GM19452 (cell line): ENCODE measurements around the gene UCKL1.
"Not testable (repeated sequence)": the region's sequence is repeated elsewhere in the genome, so short reads cannot be mapped to it uniquely, and the experiment has no call there.

Experiments
- ATAC-seq: cut with Tn5 transposase; IDR thresholded peaks from one replicate; pipeline ENCODE4 v1.9.1; 2021; ENCODE audit not compliant: unreplicated experiment

Gene UCKL1

GRCh38 chr20:63944078-63944941, 11.9 kb downstream of the UCKL1 start:
- ATAC-seq: no peak

DNA sequence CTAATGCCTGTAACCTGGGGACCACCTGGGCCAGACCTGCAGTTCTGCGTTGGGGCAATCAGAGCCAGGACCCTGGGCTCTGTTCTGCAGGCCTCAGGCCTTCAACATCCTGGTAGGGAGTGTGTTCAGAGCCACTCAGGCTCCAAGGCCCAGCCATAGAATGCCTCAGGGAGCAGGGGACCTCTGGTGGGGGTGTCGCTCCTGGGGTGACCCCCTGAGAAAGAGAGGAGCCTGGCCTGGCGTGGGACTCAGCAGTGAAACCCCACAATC, 12.5 kb downstream of the UCKL1 start:
- ATAC-seq: no peak

GRCh38 chr20:63942969-63943807, 13.0 kb downstream of the UCKL1 start:
- ATAC-seq: no peak

GRCh38 chr20:63942250-63942951, 13.8 kb downstream of the UCKL1 start:
- ATAC-seq: no peak

DNA sequence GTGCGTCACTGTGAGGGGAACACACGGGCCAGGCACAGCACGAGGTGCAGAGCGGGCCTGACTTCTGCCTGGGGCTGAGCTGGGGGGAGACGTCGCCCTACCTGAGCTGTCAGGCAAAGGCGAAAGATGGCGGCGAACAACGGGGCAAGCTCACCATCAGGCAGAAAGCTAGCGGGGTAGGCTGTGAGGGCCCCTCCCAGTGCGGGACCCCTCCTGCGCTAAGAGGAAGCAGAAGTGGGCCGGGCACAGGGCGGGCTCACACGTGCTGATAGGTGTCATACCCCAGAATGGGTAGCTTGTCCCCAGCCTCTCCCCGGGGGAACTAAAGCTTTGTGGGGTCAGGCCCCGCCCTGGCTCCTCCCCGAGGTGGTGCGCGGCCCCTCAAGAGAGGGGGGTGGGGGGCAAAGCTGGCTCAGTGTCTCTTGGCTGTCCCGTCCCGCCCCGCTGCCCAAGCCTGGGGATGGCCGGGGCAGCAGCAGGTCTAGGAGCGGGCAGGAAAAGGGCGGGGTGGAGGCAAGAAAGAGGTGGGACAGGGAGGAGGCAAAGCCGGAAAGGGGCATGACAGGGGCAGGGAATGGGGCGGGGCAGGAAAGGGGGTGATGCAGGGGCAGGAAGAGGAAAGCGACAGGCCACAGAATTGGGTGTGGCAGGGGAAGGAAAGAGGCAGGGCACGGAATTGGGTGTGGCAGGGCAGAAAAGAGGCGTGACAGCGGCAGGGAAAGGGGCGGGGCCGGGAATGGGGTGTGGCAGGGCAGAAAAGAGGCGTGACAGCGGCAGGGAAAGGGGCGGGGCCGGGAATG, 14.7 kb downstream of the UCKL1 start:
- no peak for ATAC-seq

DNA sequence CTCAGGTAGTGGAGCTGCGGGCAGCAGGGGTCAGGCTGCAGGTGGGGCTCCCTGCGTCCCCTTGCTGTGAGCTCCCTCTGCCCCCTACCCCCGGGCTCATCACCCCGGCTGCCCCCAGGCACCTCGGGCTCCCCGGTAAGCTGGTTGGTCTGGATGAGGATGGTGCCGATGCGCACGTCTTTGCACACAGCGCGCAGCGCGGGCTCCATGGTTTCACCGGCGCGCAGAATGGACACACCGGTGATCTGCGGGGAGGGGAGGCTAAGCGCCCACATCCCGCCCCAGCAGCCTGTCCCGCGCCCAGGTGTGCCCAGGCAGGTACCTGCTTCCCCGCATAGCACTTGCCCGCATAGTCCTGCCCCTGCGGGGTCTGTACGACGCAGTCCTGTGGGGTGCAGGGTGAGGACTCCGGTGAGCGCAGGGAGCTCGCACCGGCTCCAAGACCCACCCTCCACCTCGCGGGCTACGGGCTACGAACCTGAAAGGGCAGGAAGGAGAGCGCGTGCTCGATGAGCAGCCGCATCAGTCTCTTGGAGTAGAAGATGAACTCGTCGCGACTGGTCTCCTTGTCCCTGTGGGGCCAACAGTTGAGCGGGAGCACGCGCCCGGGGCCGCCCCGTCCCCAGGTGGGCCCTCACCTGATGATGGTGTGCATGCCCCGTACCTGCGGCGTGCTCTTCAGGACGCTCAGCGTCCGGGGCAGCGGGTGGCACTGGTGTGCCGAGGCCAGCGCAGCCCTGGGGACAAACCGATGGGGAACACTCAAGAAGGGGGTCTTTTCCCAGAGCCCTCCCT, 15.5 kb downstream of the UCKL1 start:
- ATAC-seq: no peak

DNA sequence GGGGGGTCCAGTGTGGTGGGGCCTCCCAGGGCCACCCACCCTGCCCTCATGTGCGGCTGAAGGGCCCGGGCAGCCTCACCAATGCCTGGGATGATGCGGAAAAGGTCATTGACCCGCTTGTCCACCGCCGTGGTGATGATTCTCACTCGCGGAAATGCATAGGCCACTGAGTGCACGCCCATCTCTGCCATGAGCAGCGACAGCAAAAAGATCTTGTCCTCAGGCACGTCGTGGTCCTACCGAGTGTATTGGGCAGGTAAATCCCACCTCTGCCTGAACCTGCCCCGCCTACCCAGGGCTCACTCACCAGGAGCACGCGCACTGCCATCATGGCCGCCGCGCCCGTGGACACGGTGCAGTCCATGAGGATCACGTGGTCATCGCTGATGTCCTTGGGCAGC, 16.1 kb downstream of the UCKL1 start:
- ATAC-seq: no peak

GRCh38 chr20:63939061-63939935, 16.9 kb downstream of the UCKL1 start:
- no peak for ATAC-seq

DNA sequence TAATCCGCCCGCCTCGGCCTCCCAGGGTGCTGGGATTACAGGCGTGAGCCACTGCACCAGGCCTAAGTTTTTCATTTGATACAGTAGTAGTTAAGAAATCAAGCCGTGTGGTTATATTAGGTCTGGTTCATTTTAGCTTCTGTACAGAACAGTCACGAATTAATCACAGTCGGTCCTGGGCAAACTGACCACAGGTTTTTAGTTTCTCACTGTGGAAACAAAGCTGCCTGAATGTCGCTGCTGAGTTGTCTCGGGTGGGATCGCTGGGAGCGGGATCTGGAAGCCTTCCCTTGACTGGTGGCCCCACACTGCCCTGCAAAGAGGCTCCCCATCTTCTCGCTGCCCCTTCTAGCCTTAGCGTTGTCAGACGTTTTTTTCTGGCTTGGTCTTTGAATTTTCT, 18.6 kb downstream of the UCKL1 start:
- no peak for ATAC-seq

- no peak for ATAC-seq
Measured at GRCh38 chr20:63935447-63935846, 20.8 kb downstream of the UCKL1 start.

DNA sequence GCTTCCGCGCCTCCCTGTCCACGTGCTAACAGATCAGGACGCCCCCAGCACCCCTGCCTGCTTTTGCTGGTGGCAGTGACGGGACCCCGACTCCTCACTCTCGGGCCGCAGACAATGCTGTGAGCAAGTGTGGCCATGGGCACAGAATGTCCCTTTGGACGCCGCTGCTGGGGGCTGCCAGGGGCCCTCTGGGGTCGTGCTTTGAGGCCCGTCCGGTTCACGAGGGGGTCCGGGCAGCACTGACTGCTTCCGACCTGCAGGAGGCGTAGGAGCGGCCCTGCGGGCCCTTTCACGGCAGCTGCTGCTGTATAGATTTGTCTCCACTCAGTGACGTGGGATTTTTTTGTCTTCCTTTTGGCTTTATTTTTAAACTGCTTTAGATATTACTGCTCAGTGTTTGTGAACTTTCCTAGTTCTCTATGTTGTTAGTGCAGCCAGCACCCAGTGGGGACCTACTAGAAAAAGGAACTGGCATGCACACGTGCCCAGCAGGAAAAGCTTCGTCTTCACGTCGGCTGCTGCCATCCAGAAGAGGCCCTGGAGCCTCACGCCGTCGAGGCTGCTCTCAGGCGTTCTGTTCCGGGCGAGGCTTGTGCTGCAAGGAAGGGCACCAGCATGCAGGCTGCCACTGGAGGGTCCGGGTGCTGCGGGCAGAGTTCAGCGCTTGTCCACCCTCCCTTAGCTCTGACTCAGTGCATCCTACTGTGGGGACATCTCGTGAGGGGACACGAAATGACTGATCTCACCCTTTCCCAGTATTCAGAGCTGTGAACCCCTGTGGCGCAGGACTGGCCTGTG, 21.7 kb downstream of the UCKL1 start:
- ATAC-seq: no peak

DNA sequence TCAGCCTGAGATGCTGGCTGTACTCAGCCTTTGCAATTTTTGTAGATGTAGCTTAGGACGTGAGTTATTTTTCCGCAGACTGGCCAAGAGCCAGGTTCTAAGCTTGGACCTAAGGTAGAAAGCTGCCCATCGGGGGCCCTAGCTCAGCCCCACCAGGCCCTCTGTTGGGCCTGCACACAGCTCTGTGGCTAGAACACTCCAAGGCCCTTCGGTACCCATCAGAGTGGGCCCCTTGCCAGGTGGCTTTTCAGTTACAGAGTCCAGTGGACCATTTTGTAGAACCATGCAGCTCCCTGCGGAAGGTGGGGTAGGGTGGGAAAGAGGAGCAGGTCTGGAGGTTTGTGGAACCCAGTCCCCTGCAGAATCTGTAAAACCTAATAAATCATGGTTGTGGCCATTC, 22.6 kb downstream of the UCKL1 start:
- no peak for ATAC-seq

DNA sequence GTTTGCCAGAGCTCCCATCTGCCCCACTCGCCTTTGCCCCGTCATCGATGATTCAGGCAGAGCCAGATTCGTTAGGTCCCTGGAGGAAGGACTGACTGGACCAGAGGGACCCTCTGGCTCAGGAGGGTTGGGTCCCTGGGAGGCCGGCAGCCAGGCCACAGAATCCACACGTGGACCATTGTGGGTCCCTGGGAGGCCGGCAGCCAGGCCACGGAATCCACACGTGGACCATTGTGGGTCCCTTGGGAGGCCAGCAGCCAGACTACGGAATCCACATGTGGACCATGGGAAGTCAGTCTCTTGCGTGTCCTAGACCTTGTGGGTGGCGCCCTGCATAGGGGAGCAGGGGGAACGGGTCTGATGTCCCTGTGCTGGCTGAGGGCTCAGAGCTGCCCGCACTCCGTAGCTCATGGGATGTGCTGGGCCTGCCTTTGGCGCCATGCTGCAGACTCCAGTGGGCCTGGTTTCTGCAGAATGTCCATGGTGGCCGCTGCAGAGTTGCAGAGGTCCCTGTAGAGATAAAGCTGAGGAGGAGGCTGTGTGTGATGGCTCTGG, 23.5 kb downstream of the UCKL1 start:
- ATAC-seq: no peak

- no peak for ATAC-seq
Measured at GRCh38 chr20:63931735-63932134, 24.5 kb downstream of the UCKL1 start.

DNA sequence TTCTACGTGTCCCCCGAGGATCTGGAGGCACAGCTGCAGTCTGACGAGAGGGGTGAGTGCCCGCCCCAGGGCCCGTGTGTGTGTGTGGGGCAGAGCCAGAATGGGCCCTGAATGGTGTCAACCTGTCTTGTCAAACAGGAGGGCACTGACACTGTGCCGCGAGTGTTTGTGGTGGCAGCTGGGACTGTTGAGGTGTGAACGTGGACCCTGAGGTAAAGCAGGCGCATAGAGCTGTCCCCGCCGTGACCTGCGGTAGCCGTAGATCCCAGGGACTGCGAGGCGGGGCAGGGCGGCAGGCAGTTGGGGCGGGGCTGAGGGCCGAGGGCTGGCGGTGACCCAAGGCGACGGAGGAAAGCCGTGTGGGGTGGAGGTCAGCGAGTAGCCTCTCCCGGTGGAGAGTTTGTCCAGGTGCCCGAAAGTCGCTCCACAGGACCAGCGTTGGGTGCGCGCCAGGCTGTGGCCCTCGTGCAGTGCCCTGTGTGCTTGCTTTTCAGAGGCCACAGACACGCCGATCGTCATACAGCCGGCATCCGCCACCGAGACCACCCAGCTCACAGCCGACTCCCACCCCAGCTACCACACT, 25.2 kb downstream of the UCKL1 start:
- ATAC-seq: no peak

DNA sequence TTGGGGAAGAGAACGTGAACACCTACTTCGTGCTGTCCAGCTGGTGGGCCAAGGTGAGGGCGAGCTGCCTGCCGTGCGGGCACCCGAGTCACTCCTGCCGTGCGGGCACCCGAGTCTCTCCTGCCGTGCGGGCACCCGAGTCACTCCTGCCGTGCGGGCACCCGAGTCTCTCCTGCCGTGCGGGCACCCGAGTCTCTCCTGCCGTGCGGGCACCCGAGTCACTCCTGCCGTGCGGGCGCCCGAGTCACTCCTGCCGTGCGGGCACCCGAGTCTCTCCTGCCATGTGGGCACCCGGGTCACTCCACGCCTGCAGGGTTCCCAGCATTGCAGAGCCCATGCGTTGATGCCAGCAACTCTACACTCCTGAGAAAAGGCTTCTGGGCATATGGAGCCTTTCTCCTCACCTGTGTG, 26.7 kb downstream of the UCKL1 start:
- ATAC-seq: not testable (repeated sequence)

DNA sequence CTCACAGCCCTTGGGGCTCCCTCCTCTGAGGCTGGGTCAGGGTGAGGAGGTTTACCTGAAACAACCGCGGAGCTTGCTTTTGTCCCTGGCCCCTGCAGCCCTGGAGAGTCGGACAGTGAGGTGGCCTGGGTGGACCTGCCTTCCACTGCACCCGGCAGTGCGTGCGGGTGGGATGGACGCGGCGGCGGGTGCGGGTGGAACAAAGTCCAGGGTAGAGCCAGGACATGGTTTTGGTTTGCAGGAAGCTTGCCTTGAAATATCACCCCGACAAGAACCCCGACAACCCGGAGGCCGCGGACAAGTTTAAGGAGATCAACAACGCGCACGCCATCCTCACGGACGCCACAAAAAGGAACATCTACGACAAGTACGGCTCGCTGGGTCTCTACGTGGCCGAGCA, 27.1 kb downstream of the UCKL1 start:
- no peak for ATAC-seq

DNA sequence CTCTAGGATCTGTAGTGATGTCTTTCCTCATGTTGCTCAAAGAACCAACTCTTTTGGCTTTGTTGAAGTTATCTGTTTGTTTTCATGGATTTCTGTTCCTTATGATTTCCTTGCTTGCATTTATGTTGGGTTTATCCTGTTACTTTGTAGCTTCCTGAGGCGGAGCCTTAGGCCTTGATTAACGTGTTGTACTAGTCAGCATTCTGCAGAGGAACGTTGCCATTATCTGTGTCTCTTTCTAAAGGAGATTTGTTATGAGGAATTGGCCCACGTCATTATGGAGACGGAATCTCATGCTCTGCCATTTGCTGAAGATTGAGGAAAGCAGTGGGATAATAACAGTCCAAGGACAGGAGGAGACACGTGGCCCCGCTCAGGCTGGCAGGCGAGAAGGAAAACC, 29.9 kb downstream of the UCKL1 start:
- ATAC-seq: no peak
